WTC11 (cell line): ENCODE results near the gene BTBD9.

Experiments used
- ATF3 ChIP-seq: sonication (generic); formaldehyde crosslinking; conservative IDR thresholded peaks from 2 replicates; pipeline ENCODE4 v1.8.1; 2022; ENCODE audit warnings: mild to moderate bottlenecking, missing genetic modification reagents
- MAX ChIP-seq: sonication (generic); formaldehyde crosslinking; IDR thresholded peaks from 2 replicates; pipeline ENCODE4 v1.8.0; 2022; ENCODE audit warnings: mild to moderate bottlenecking, missing genetic modification reagents
- ZNF263 ChIP-seq: sonication (generic); formaldehyde crosslinking; IDR thresholded peaks from 2 replicates; pipeline ENCODE4 v1.8.1; 2022; ENCODE audit warnings: low read depth, mild to moderate bottlenecking, moderate library complexity, missing genetic modification reagents
- ZNF317 ChIP-seq: sonication (generic); formaldehyde crosslinking; IDR thresholded peaks from 2 replicates; pipeline ENCODE4 v1.8.1; 2023; ENCODE audit warnings: low read depth, mild to moderate bottlenecking, moderate library complexity, missing genetic modification reagents, borderline replicate concordance
- TF ChIP-seq, protein P1 (sequence below): fragments of 200-600 bp; IDR thresholded peaks from 2 replicates; pipeline ENCODE4 v1.8.0; 2022; ENCODE audit warnings: antibody characterized with exemption
- TF ChIP-seq, protein P2 (sequence below): sonication (generic); formaldehyde crosslinking; IDR thresholded peaks from 2 replicates; pipeline ENCODE4 v1.8.1; 2022; ENCODE audit warnings: mild to moderate bottlenecking, missing genetic modification reagents, moderate library complexity, borderline replicate concordance

- TF ChIP-seq, protein P1, sequence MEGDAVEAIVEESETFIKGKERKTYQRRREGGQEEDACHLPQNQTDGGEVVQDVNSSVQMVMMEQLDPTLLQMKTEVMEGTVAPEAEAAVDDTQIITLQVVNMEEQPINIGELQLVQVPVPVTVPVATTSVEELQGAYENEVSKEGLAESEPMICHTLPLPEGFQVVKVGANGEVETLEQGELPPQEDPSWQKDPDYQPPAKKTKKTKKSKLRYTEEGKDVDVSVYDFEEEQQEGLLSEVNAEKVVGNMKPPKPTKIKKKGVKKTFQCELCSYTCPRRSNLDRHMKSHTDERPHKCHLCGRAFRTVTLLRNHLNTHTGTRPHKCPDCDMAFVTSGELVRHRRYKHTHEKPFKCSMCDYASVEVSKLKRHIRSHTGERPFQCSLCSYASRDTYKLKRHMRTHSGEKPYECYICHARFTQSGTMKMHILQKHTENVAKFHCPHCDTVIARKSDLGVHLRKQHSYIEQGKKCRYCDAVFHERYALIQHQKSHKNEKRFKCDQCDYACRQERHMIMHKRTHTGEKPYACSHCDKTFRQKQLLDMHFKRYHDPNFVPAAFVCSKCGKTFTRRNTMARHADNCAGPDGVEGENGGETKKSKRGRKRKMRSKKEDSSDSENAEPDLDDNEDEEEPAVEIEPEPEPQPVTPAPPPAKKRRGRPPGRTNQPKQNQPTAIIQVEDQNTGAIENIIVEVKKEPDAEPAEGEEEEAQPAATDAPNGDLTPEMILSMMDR, result no peak
- no peak for TF ChIP-seq ZNF263 (CRISPR knock-in tag)
- no peak for TF ChIP-seq ATF3 (CRISPR knock-in tag)
- no peak for TF ChIP-seq ZNF317 (CRISPR knock-in tag)
- TF ChIP-seq, protein P2, sequence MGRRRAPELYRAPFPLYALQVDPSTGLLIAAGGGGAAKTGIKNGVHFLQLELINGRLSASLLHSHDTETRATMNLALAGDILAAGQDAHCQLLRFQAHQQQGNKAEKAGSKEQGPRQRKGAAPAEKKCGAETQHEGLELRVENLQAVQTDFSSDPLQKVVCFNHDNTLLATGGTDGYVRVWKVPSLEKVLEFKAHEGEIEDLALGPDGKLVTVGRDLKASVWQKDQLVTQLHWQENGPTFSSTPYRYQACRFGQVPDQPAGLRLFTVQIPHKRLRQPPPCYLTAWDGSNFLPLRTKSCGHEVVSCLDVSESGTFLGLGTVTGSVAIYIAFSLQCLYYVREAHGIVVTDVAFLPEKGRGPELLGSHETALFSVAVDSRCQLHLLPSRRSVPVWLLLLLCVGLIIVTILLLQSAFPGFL (CRISPR knock-in tag), result no peak
- no peak for TF ChIP-seq MAX (CRISPR knock-in tag)
Observed at GRCh38 chr6:38393986-38394385, 245.7 kb downstream of the BTBD9 start.
